SK-N-MC (cell line): ENCODE measurements around the gene RGS4.

ENCODE experiments used
- EZH2 ChIP-seq: fragments of 200-600 bp; sonication (generic); IDR thresholded peaks from one replicate; pipeline ENCODE4 v1.6.1; 2017; ENCODE audit warnings: antibody characterized with exemption
- POLR2AphosphoS5 ChIP-seq: IDR thresholded peaks from 2 replicates; pipeline ENCODE4 v1.6.1; 2012; ENCODE audit warnings: mild to moderate bottlenecking, low read depth, low read length, borderline replicate concordance

DNA sequence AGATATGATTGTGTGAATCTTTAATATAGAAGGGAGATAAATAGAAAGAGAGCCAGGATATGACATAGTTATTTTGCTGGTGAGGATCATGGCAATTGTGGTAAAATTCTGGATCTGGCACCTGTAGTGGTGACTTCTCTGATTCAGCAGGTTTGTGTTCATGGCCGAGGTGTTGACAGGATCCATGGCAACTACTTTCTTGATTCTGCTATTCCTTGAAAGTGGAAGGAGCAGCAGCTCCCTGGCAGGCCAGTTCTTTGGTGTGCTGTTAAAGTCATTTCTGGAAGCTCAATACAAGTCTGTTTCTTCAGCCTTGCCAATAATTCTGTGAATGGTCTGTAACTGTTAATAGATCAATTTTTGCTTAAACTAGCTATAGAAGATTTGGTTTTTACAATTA is 33.4 kb downstream of the RGS4 start:
- TF ChIP-seq POLR2AphosphoS5: no peak
- TF ChIP-seq EZH2: no peak
